HEK293T (cell line): ENCODE measurements around the gene SNTB2.
"Not testable (repeated sequence)": the region's sequence is repeated elsewhere in the genome, so short reads cannot be mapped to it uniquely, and the experiment has no call there.

Experiments
- BHLHE40 ChIP-seq: fragments of 450-650 bp; IDR thresholded peaks from 2 replicates; pipeline ENCODE4 v1.6.1; 2016; ENCODE audit warnings: mild to moderate bottlenecking, moderate library complexity, borderline replicate concordance
- ELF4 ChIP-seq: fragments of 450-650 bp; IDR thresholded peaks from 2 replicates; pipeline ENCODE4 v1.6.1; 2017; ENCODE audit warnings: antibody characterized with exemption
- FOXA1 ChIP-seq: fragments of 450-650 bp; IDR thresholded peaks from 2 replicates; pipeline ENCODE4 v1.6.1; 2016; ENCODE audit warnings: mild to moderate bottlenecking
- FOXM1 ChIP-seq: fragments of 450-650 bp; IDR thresholded peaks from 2 replicates; pipeline ENCODE4 v1.6.1; 2017; ENCODE audit warnings: mild to moderate bottlenecking, borderline replicate concordance
- HDGF ChIP-seq: fragments of 450-650 bp; IDR thresholded peaks from 2 replicates; pipeline ENCODE4 v1.6.1; 2017; ENCODE audit warnings: antibody characterized with exemption, borderline replicate concordance
- L3MBTL2 ChIP-seq: fragments of 450-650 bp; conservative IDR thresholded peaks from 2 replicates; pipeline ENCODE4 v1.6.1; 2016; ENCODE audit warnings: mild to moderate bottlenecking
- NFRKB ChIP-seq: fragments of 450-650 bp; IDR thresholded peaks from 2 replicates; pipeline ENCODE4 v1.6.1; 2016; ENCODE audit warnings: mild to moderate bottlenecking, moderate library complexity
- PKNOX1 ChIP-seq: fragments of 450-650 bp; IDR thresholded peaks from 2 replicates; pipeline ENCODE4 v1.6.1; 2016
- SP1 ChIP-seq: fragments of 450-650 bp; IDR thresholded peaks from 2 replicates; pipeline ENCODE4 v1.6.1; 2017
- SUZ12 ChIP-seq: fragments of 450-650 bp; IDR thresholded peaks from 2 replicates; pipeline ENCODE4 v1.6.1; 2016; ENCODE audit warnings: mild to moderate bottlenecking
- TARDBP ChIP-seq: fragments of 450-650 bp; IDR thresholded peaks from 2 replicates; pipeline ENCODE4 v1.6.1; 2016
- ZNF384 ChIP-seq: fragments of 450-650 bp; IDR thresholded peaks from 2 replicates; pipeline ENCODE4 v1.6.1; 2016

DNA sequence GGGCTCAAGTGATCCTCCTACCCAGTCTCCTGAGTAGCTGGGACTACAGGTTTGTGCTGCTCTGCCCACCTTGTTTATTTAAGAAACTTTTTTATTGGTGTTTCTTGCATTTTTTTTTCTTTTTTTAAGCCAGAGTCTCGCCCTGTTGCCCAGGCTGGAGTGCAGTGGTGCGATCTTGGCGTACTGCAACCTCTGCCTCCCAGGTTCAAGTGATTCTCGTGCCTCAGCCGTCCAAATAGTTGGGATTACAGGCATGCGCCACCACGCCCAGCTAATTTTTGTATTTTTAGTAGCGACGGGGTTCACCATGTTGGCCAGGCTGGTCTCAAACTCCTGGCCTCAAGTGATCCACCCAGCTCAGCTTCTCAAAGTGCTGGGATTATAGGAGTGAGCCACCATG is 37.3 kb upstream of the SNTB2 start:
- not testable (repeated sequence) for TF ChIP-seq L3MBTL2, HDGF, ELF4, TARDBP, BHLHE40, FOXM1, SP1, NFRKB, ZNF384, PKNOX1, FOXA1, SUZ12
